PC-3 (cell line): ENCODE data around the gene STARD7. TPM values are rescaled to one million over a fixed set of nuclear protein-coding genes. Genes with fewer than 3 reads are reported as not detected.
A peak's percentile ranks its signal among the peaks of the same experiment; 100 is the strongest.

Source experiments
- ATAC-seq: fragments of 200-7000 bp; cut with Tn5 transposase; 2 replicates; pipeline ENCODE4 v1.9.1; 2020; ENCODE audit warnings: mild to moderate bottlenecking, moderate library complexity
- BruUV-seq: library from RNA; stranded (reverse); fragments of 400-500 nt; replicated peaks from 2 replicates; lab custom pipeline; 2021; lab: Mats Ljungman, UMichigan
- CTCF ChIA-PET: fragments of 300-600 bp; sonication (Branson Sonifier 250); formaldehyde crosslinking; loops from one replicate; lab custom pipeline; 2022; ENCODE audit warnings: antibody characterized with exemption; lab: Charles Lee
- POLR2A ChIA-PET: fragments of 300-600 bp; sonication (Branson Sonifier 250); formaldehyde crosslinking; loops from one replicate; lab custom pipeline; 2022; ENCODE audit warnings: antibody characterized with exemption; ENCODE audit not compliant: unreplicated experiment; lab: Charles Lee
- DNase-seq: peaks from one replicate; pipeline ENCODE4 v3.0.0-alpha.2; 2015
- H2AFZ ChIP-seq: fragments of 300-600 bp; sonication (generic); 2 replicates; pipeline ENCODE4 v1.6.0; 2016; ENCODE audit warnings: antibody characterized with exemption, low read length
- H3F3A ChIP-seq: fragments of 300-600 bp; sonication (generic); one replicate; pipeline ENCODE4 v1.6.0; 2017; ENCODE audit warnings: antibody characterized with exemption, low read length, control low read depth, mild to moderate bottlenecking; ENCODE audit not compliant: unreplicated experiment
- H3K27ac ChIP-seq: fragments of 300-600 bp; sonication (generic); 2 replicates; pipeline ENCODE4 v1.5.1; 2016; ENCODE audit warnings: mild to moderate bottlenecking, low read length
- H3K27me3 ChIP-seq: fragments of 300-600 bp; sonication (generic); 2 replicates; pipeline ENCODE4 v1.6.1; 2016; ENCODE audit warnings: low read length, mixed read lengths
- H3K36me3 ChIP-seq: fragments of 300-600 bp; sonication (generic); 2 replicates; pipeline ENCODE4 v1.6.1; 2016; ENCODE audit warnings: low read depth, mixed run types, low read length, mixed read lengths
- H3K4me1 ChIP-seq: fragments of 300-600 bp; sonication (generic); 2 replicates; pipeline ENCODE4 v1.5.1; 2016; ENCODE audit warnings: low read length; ENCODE audit not compliant: insufficient read depth
- H3K4me2 ChIP-seq: fragments of 300-600 bp; sonication (generic); 2 replicates; pipeline ENCODE4 v1.6.0; 2016; ENCODE audit warnings: low read length
- H3K4me3 ChIP-seq: fragments of 300-600 bp; sonication (generic); 2 replicates; pipeline ENCODE4 v1.5.1; 2016; ENCODE audit warnings: mild to moderate bottlenecking, low read length, mixed read lengths
- H3K79me2 ChIP-seq: fragments of 300-600 bp; sonication (generic); 2 replicates; pipeline ENCODE4 v1.6.1; 2017; ENCODE audit warnings: low read length, mixed read lengths
- H3K9ac ChIP-seq: fragments of 300-600 bp; sonication (generic); 2 replicates; pipeline ENCODE4 v1.6.0; 2016; ENCODE audit warnings: mild to moderate bottlenecking, low read length
- H3K9me2 ChIP-seq: fragments of 300-600 bp; sonication (generic); replicated peaks from 2 replicates; pipeline ENCODE4 v1.6.1; 2016; ENCODE audit warnings: mixed run types, low read length, mixed read lengths
- H3K9me3 ChIP-seq: fragments of 300-600 bp; sonication (generic); 2 replicates; pipeline ENCODE4 v1.6.1; 2016; ENCODE audit warnings: low read length, mixed read lengths
- H4K20me1 ChIP-seq: fragments of 300-600 bp; sonication (generic); 2 replicates; pipeline ENCODE4 v1.6.1; 2016; ENCODE audit warnings: low read length, mixed read lengths
- CTCF ChIP-seq: fragments of 300-600 bp; sonication (generic); conservative IDR thresholded peaks from 2 replicates; pipeline ENCODE4 v1.5.1; 2017; ENCODE audit warnings: antibody characterized with exemption, low read depth, mild to moderate bottlenecking, low read length
- EZH2 ChIP-seq: fragments of 300-600 bp; sonication (generic); IDR thresholded peaks from one replicate; pipeline ENCODE4 v1.6.1; 2017; ENCODE audit warnings: antibody characterized with exemption, mild to moderate bottlenecking, low read length; ENCODE audit not compliant: unreplicated experiment
- EZH2phosphoT487 ChIP-seq: fragments of 300-600 bp; sonication (generic); IDR thresholded peaks from 2 replicates; pipeline ENCODE4 v1.6.1; 2018; ENCODE audit warnings: mild to moderate bottlenecking, antibody characterized with exemption, low read length, borderline replicate concordance
- intact Hi-C: fragments of 100-400 bp; cut with micrococcal nuclease; formaldehyde crosslinking; loops from 2 replicates; pipeline ENCODE4 v1.9.0; 2023
- total RNA-seq: library from RNA; depleted of rRNA; stranded (reverse); fragments of >200 nt; gene quantifications from 2 replicates; pipeline ENCODE4 v1.2.3, GENCODE V29; 2014

Gene STARD7
- total RNA-seq, 1 experiment from 2014 or later, result 169 TPM

GRCh38 chr2:96175951-96176350, 32.7 kb downstream of the STARD7 start:
- ATAC-seq (no peak), DNase-seq (no peak)
- intact Hi-C loops, result loop anchor here (2.0 kb wide), 1 partner anchor 183 kb away; no protein-coding TSS in a partner anchor
- H3K27me3 ChIP-seq, result no peaks in the 10 kb centered on the region
- ChIA-PET CTCF (no interaction called here), POLR2A (no interaction called here)
- H3K9me2 ChIP-seq, result no peaks in the 10 kb centered on the region
- BruUV-seq, result no TSS peak
- no peak for TF ChIP-seq CTCF
- no peak for TF ChIP-seq EZH2
- TF ChIP-seq EZH2phosphoT487, result no peak
- no peaks in the 10 kb centered on the region for H3F3A ChIP-seq
- no peaks in the 10 kb centered on the region for H3K36me3 ChIP-seq
- no peak overlapping the region for H3K4me3 ChIP-seq
- no peaks in the 10 kb centered on the region for H4K20me1 ChIP-seq
- no peak overlapping the region for H3K4me2 ChIP-seq
- no peaks in the 10 kb centered on the region for H3K9me3 ChIP-seq
- H3K9ac ChIP-seq, result no peak overlapping the region
- H3K27ac ChIP-seq, result no peak overlapping the region
- no peaks in the 10 kb centered on the region for H3K4me1 ChIP-seq
- H3K79me2 ChIP-seq, result no peaks in the 10 kb centered on the region
- H2AFZ ChIP-seq, result no peak overlapping the region

- Histone ChIP-seq H2AFZ (no peak overlapping the region), H3K27me3 (no peaks in the 10 kb centered on the region), H3K27ac (no peak overlapping the region), H3K36me3 (no peaks in the 10 kb centered on the region), H3K4me2 (no peak overlapping the region), H3K9me2 (no peaks in the 10 kb centered on the region), H3K9me3 (no peaks in the 10 kb centered on the region), H3K79me2 (no peaks in the 10 kb centered on the region), H3K4me1 (no peaks in the 10 kb centered on the region), H3K4me3 (no peak overlapping the region), H3K9ac (no peak overlapping the region), H4K20me1 (no peaks in the 10 kb centered on the region), H3F3A (no peaks in the 10 kb centered on the region)
- ChIA-PET CTCF (interaction anchor here (0.5 to 1.8 kb wide), 9 partner anchors 9 to 182 kb away, joined by 3 to 34 read pairs (median 7); partner anchors contain the start of gene ASTL), POLR2A (interaction anchor here (0.5 kb wide), 1 partner anchor 28 kb away, joined by 4 read pairs; no protein-coding TSS in a partner anchor)
- no peak for TF ChIP-seq EZH2
- no peak for TF ChIP-seq EZH2phosphoT487
- peak; percentile 95 for TF ChIP-seq CTCF
- ATAC-seq, result peak; percentile 95
- BruUV-seq, result no TSS peak
- DNase-seq, result peak; percentile 79
- intact Hi-C loops, result loop anchor here (1.0 to 2.0 kb wide), 2 partner anchors 36 to 182 kb away; partner anchors contain the start of gene ASTL
Measured at GRCh38 chr2:96174251-96175144, 34.1 kb downstream of the STARD7 start.

- H3K9ac ChIP-seq, result no peak overlapping the region
- no peak for TF ChIP-seq CTCF
- no peaks in the 10 kb centered on the region for H3K9me3 ChIP-seq
- ChIA-PET CTCF (no interaction called here), POLR2A (no interaction called here)
- no peaks in the 10 kb centered on the region for H3F3A ChIP-seq
- no peaks in the 10 kb centered on the region for H3K79me2 ChIP-seq
- DNase-seq (no peak), ATAC-seq (no peak)
- H4K20me1 ChIP-seq, result no peaks in the 10 kb centered on the region
- BruUV-seq, result no TSS peak
- no peak overlapping the region for H2AFZ ChIP-seq
- no peaks in the 10 kb centered on the region for H3K36me3 ChIP-seq
- no peak overlapping the region for H3K27ac ChIP-seq
- no peaks in the 10 kb centered on the region for H3K9me2 ChIP-seq
- H3K4me3 ChIP-seq, result no peak overlapping the region
- intact Hi-C loops, result no loop called here
- H3K4me1 ChIP-seq, result no peaks in the 10 kb centered on the region
- H3K27me3 ChIP-seq, result no peaks in the 10 kb centered on the region
- H3K4me2 ChIP-seq, result no peak overlapping the region
Measured at GRCh38 chr2:96171831-96172230, 36.8 kb downstream of the STARD7 start.
